Chondrocyte (in vitro differentiated cells): Measurements from ENCODE around the gene NCKAP5L. TPM values are rescaled to one million over a fixed set of nuclear protein-coding genes. Genes with fewer than 3 reads are reported as not detected.
"Not testable (repeated sequence)": the region's sequence is repeated elsewhere in the genome, so short reads cannot be mapped to it uniquely, and the experiment has no call there.

Experiments used
- DNase-seq: peaks from one replicate; pipeline ENCODE4 v3.0.0; 2021; ENCODE audit warnings: mixed read lengths, low spot score
- H3K27ac Mint-ChIP-seq: one replicate; pipeline ENCODE4 v1.8.0; 2021; ENCODE audit warnings: mild to moderate bottlenecking, moderate library complexity, mixed read lengths; ENCODE audit not compliant: unreplicated experiment
- H3K27me3 Mint-ChIP-seq: 2 replicates; pipeline ENCODE4 v1.8.0; 2021; ENCODE audit warnings: low read depth, mixed read lengths
- H3K36me3 Mint-ChIP-seq: 2 replicates; pipeline ENCODE4 v1.8.0; 2021; ENCODE audit warnings: low read depth, mixed read lengths
- H3K4me1 Mint-ChIP-seq: 2 replicates; pipeline ENCODE4 v1.8.0; 2021; ENCODE audit warnings: low read depth, mild to moderate bottlenecking, mixed read lengths
- H3K4me3 Mint-ChIP-seq: one replicate; pipeline ENCODE4 v1.8.0; 2021; ENCODE audit warnings: mild to moderate bottlenecking, moderate library complexity, mixed read lengths; ENCODE audit not compliant: unreplicated experiment
- H3K9me3 Mint-ChIP-seq: 2 replicates; pipeline ENCODE4 v1.8.0; 2021; ENCODE audit warnings: low read depth, mixed read lengths
- total RNA-seq: library from RNA; stranded (reverse); gene quantifications from 3 replicates; pipeline ENCODE4 v1.2.1, GENCODE V29; 2021
- TF ChIP-seq, protein P1 (sequence below): fragments of 200-600 bp; sonication (generic); IDR thresholded peaks from 2 replicates; pipeline ENCODE4 v1.5.0; 2021; ENCODE audit warnings: antibody characterized with exemption, mild to moderate bottlenecking, moderate library complexity

The NCKAP5L gene
- total RNA-seq, 1 donor from 2014 or later = 46.0 TPM

GRCh38 chr12:49779581-49779980, 48.6 kb downstream of the NCKAP5L start:
- Mint-ChIP-seq H3K9me3 (no peaks in the 10 kb centered on the region), H3K4me3 (no peak overlapping the region), H3K27ac (no peak overlapping the region), H3K4me1 (peaks cover 20% of the 10 kb centered on the region), H3K27me3 (peaks cover 3% of the 10 kb centered on the region), H3K36me3 (no peaks in the 10 kb centered on the region)
- DNase-seq = no peak
- TF ChIP-seq, protein P1, sequence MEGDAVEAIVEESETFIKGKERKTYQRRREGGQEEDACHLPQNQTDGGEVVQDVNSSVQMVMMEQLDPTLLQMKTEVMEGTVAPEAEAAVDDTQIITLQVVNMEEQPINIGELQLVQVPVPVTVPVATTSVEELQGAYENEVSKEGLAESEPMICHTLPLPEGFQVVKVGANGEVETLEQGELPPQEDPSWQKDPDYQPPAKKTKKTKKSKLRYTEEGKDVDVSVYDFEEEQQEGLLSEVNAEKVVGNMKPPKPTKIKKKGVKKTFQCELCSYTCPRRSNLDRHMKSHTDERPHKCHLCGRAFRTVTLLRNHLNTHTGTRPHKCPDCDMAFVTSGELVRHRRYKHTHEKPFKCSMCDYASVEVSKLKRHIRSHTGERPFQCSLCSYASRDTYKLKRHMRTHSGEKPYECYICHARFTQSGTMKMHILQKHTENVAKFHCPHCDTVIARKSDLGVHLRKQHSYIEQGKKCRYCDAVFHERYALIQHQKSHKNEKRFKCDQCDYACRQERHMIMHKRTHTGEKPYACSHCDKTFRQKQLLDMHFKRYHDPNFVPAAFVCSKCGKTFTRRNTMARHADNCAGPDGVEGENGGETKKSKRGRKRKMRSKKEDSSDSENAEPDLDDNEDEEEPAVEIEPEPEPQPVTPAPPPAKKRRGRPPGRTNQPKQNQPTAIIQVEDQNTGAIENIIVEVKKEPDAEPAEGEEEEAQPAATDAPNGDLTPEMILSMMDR = no peak

GRCh38 chr12:49777800-49778748, 50.1 kb downstream of the NCKAP5L start:
- Mint-ChIP-seq H3K4me1 (peaks cover 9% of the 10 kb centered on the region), H3K9me3 (no peaks in the 10 kb centered on the region), H3K27ac (no peak overlapping the region), H3K4me3 (no peak overlapping the region), H3K36me3 (no peaks in the 10 kb centered on the region), H3K27me3 (peaks cover 3% of the 10 kb centered on the region)
- DNase-seq = no peak
- TF ChIP-seq, protein P1 = peak; percentile 82

DNA sequence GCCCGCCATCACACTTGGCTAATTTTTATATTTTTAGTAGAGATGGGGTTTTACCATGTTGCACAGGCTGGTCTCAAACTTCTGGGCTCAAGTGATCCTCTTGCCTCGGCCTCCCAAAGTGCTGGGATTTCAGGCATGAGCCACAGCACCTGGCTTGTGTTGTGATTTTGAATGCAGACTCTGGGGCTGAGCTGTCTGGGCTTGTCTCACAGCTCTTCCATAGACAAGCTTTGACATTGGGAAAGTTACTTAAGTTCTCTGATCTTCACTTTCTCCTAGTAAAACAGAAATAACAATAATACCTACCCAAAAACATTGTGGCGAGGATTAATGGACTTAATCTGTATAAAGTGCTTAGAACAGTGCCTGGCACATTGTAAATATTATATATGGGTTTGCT, 50.9 kb downstream of the NCKAP5L start:
- TF ChIP-seq, protein P1 = no peak
- H3K4me1 Mint-ChIP-seq = peaks cover 9% of the 10 kb centered on the region
- H3K9me3 Mint-ChIP-seq = no peaks in the 10 kb centered on the region
- no peaks in the 10 kb centered on the region for H3K36me3 Mint-ChIP-seq
- no peak overlapping the region for H3K4me3 Mint-ChIP-seq
- H3K27me3 Mint-ChIP-seq = peaks cover 3% of the 10 kb centered on the region
- no peak overlapping the region for H3K27ac Mint-ChIP-seq
- DNase-seq = no peak

GRCh38 chr12:49776858-49777257, 51.4 kb downstream of the NCKAP5L start:
- Mint-ChIP-seq H3K27ac (peak overlapping the region; percentile 86), H3K9me3 (no peaks in the 10 kb centered on the region), H3K4me1 (peaks cover 9% of the 10 kb centered on the region), H3K27me3 (peaks cover 3% of the 10 kb centered on the region), H3K36me3 (no peaks in the 10 kb centered on the region), H3K4me3 (no peak overlapping the region)
- TF ChIP-seq, protein P1 = no peak
- no peak for DNase-seq

GRCh38 chr12:49776413-49776812, 51.8 kb downstream of the NCKAP5L start:
- H3K36me3 Mint-ChIP-seq = no peaks in the 10 kb centered on the region
- peaks cover 9% of the 10 kb centered on the region for H3K4me1 Mint-ChIP-seq
- no peaks in the 10 kb centered on the region for H3K9me3 Mint-ChIP-seq
- H3K4me3 Mint-ChIP-seq = no peak overlapping the region
- H3K27me3 Mint-ChIP-seq = peaks cover 3% of the 10 kb centered on the region
- peak overlapping the region; percentile 86 for H3K27ac Mint-ChIP-seq
- DNase-seq = no peak
- TF ChIP-seq, protein P1 = peak; percentile 92

DNA sequence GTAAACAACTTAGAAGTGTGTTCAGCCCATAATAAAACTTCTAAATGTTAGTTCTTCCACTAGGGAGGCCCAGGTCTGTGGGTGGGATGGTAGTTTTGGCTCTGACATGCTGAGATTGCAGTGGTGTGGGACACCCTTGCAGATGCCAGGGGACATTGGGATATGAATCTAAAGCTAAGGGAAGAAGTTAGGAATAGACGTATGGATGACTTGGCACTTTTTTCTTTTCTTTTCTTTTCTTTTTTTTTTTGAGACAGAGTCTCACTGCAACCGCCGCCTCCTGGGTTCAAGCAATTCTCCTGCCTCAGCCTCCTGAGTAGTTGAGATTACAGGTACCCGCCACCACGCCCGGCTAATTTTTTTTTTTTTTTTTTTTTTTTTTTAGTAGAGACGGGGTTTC, 55.1 kb downstream of the NCKAP5L start:
- H3K9me3 Mint-ChIP-seq = not testable (repeated sequence)

More for the DNA sequence above, 55.1 kb downstream of the NCKAP5L start:
- H3K36me3 Mint-ChIP-seq, H3K27ac Mint-ChIP-seq, H3K4me3 Mint-ChIP-seq, H3K4me1 Mint-ChIP-seq, H3K27me3 Mint-ChIP-seq, DNase-seq: not testable (repeated sequence)
